ENCODE results near the gene ACY1. TPM values are rescaled to one million over a fixed set of nuclear protein-coding genes. Genes with fewer than 3 reads are reported as not detected.

ACY1 gene
- polyA plus RNA-seq, 2 of the 4 experiments (the other 2 are of a cell fraction), result 20.7 to 21.1 TPM

GRCh38 chr3:52019352-52020080, 36.2 kb downstream of the ACY1 start:
- 73% methylated on average over 10 of the region's 17 CpGs for WGBS (ENCODE audit: missing lambda C conversion rate)
- H3K4me1 ChIP-seq, result no peaks in the 10 kb centered on the region
- no peak for ATAC-seq
- FAIRE-seq, result no peak
- POLR2A ChIA-PET, result no interaction called here
- no peaks in the 10 kb centered on the region for H3K9me3 ChIP-seq
- CTCF ChIA-PET, result interaction anchor here (1.5 to 10.8 kb wide), 2 partner anchors 16 to 33 kb away, joined by 9 to 96 read pairs; no protein-coding TSS in a partner anchor
- DNase-seq (ENCODE audit: low read depth in 1 of 2, low spot score in 1 of 2), result no peak
- TF ChIP-seq ZFP36 (IDR thresholded peaks at IDR 0.05; ENCODE audit: borderline replicate concordance, partially characterized antibody) (no peak), CHD2 (IDR thresholded peaks at IDR 0.05; ENCODE audit: low read length, partially characterized antibody) (no peak), HMGXB4 (CRISPR knock-in tag; IDR thresholded peaks at IDR 0.05; ENCODE audit: borderline replicate concordance) (no peak), EHMT2 (IDR thresholded peaks at IDR 0.05; ENCODE audit: low read depth) (no peak), ELK1 (IDR thresholded peaks at IDR 0.05; ENCODE audit: low read depth, low read length) (no peak), HOXB5 (CRISPR knock-in tag; IDR thresholded peaks at IDR 0.05) (no peak), RAD21 (conservative IDR thresholded peaks at IDR 0.05 in 1 of 2, IDR thresholded peaks at IDR 0.05 in 1 of 2) (no peak), CBX2 (IDR thresholded peaks at IDR 0.05; ENCODE audit: borderline replicate concordance, low read depth) (no peak), NR3C1 (IDR thresholded peaks at IDR 0.05) (no peak), JUN (IDR thresholded peaks at IDR 0.05) (no peak), HEYL (CRISPR knock-in tag; IDR thresholded peaks at IDR 0.05) (no peak), RARB (CRISPR knock-in tag; IDR thresholded peaks at IDR 0.05) (no peak), HDAC2 (IDR thresholded peaks at IDR 0.05) (no peak), CHD4 (IDR thresholded peaks at IDR 0.05; ENCODE audit: borderline replicate concordance) (no peak), PHF8 (IDR thresholded peaks at IDR 0.05; ENCODE audit: borderline replicate concordance, low read depth) (no peak), MAX (IDR thresholded peaks at IDR 0.05) (no peak), POLR2AphosphoS2 (conservative IDR thresholded peaks at IDR 0.05; ENCODE audit: low read length) (no peak), ESRRA (IDR thresholded peaks at IDR 0.05; ENCODE audit: borderline replicate concordance, low read length) (no peak)
- H3K4me2 ChIP-seq, result no peak overlapping the region
- H3K4me3 ChIP-seq, result no peak overlapping the region
- H3K27ac ChIP-seq, result no peak overlapping the region

GRCh38 chr3:52020796-52021195, 37.5 kb downstream of the ACY1 start:
- FAIRE-seq, result no peak
- ATAC-seq, result no peak
- whole genome bisulfite sequencing (ENCODE audit: missing lambda C conversion rate), result no CpG with 5 or more reads among the region's 7 CpGs
- H3K27ac ChIP-seq, result no peak overlapping the region
- H3K4me2 ChIP-seq, result no peak overlapping the region
- H3K4me1 ChIP-seq, result no peaks in the 10 kb centered on the region
- TF ChIP-seq EP300 (IDR thresholded peaks at IDR 0.05) (no peak), SREBF2 (IDR thresholded peaks at IDR 0.05) (no peak), ELK1 (IDR thresholded peaks at IDR 0.05; ENCODE audit: low read depth, low read length) (no peak), BCL3 (IDR thresholded peaks at IDR 0.05) (no peak), POLR2AphosphoS2 (conservative IDR thresholded peaks at IDR 0.05; ENCODE audit: low read length) (no peak), TFCP2L1 (CRISPR knock-in tag; IDR thresholded peaks at IDR 0.05) (no peak), MAFK (IDR thresholded peaks at IDR 0.05; ENCODE audit: partially characterized antibody) (no peak), CBX2 (IDR thresholded peaks at IDR 0.05; ENCODE audit: borderline replicate concordance, low read depth) (no peak), JUN (IDR thresholded peaks at IDR 0.05) (no peak), JUNB (IDR thresholded peaks at IDR 0.05) (no peak), ZSCAN20 (CRISPR knock-in tag; IDR thresholded peaks at IDR 0.05) (no peak), TP53 (CRISPR knock-in tag; IDR thresholded peaks at IDR 0.05) (no peak)
- ChIA-PET CTCF (interaction anchor here (0.9 to 10.8 kb wide), 2 partner anchors 17 to 19 kb away, joined by 3 to 96 read pairs; no protein-coding TSS in a partner anchor), POLR2A (no interaction called here)
- no peak overlapping the region for H3K4me3 ChIP-seq
- no peak for DNase-seq (ENCODE audit: low read depth in 1 of 2, low spot score in 1 of 2)
- H3K9me3 ChIP-seq, result no peaks in the 10 kb centered on the region

Measured in A549 (cell line).